DMS153 (cell line): ENCODE results near the gene ACAA1.
"Not testable (repeated sequence)": the region's sequence is repeated elsewhere in the genome, so short reads cannot be mapped to it uniquely, and the experiment has no call there.

Experiments used
- DNase-seq: peaks from one replicate; lab custom pipeline; 2025; lab: John Stamatoyannopoulos, UW

ACAA1 gene, protein sequence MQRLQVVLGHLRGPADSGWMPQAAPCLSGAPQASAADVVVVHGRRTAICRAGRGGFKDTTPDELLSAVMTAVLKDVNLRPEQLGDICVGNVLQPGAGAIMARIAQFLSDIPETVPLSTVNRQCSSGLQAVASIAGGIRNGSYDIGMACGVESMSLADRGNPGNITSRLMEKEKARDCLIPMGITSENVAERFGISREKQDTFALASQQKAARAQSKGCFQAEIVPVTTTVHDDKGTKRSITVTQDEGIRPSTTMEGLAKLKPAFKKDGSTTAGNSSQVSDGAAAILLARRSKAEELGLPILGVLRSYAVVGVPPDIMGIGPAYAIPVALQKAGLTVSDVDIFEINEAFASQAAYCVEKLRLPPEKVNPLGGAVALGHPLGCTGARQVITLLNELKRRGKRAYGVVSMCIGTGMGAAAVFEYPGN

DNA sequence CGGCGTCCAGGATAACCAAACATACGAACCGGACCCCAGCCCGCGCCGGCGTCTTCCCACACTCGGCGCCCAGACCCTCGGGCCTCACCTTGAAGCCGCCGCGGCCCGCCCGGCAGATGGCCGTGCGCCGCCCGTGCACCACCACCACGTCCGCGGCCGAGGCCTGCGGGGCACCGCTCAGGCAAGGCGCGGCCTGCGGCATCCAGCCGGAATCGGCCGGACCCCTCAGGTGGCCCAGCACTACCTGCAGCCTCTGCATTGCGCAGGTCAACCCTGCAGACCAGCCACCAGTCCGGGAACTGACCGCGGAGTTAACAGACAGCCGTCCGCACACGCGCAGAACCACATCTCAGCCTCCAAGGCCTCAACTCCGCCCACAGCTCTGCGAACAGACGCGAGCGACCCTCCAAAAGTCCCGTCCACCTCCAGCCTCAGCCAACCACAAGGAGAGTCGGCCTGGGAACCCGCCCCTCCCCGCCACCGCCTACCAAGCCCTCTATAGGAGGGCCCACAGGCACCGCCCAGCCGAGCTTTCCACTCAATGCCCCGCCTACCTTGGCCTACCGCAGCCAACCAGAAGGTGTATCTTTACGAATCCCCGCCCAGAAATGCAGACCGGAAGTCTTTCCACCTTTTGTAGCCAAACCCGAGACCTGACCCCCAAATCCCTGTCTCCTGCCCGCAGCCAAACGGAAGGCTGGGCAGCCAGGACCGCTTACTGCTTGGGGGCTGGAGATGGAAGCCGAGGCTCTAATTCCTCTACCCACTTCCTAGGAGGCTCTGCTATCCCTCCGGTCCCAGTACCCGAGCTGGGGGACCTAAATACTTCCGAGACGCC is at the start of gene ACAA1:
Gene ACAA1 (minus strand): TSS at position 351 of the 838 bp plus-strand sequence. CDS start 92 bp downstream, at position 259.
- DNase-seq: peak; percentile 91

DNA sequence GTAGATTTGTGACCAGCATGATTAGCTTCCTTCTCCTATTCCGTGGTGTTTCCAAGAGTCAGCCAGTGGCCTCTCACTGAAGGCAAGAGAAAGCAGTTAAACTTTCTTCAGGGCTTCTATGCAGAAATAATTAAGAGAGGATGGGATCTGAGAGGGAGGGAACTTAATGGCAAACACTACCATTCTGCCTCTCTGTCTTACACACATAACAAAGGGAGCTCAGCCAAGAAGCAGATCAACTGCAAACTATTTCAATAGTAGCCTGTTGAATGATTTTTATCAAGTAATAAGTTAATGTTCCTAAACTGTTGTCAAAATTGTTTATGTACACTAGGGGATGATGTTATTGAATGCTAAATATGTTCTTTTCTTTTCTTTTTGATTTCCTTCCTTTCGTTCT is 40.3 kb upstream of the ACAA1 start:
- no peak for DNase-seq

DNA sequence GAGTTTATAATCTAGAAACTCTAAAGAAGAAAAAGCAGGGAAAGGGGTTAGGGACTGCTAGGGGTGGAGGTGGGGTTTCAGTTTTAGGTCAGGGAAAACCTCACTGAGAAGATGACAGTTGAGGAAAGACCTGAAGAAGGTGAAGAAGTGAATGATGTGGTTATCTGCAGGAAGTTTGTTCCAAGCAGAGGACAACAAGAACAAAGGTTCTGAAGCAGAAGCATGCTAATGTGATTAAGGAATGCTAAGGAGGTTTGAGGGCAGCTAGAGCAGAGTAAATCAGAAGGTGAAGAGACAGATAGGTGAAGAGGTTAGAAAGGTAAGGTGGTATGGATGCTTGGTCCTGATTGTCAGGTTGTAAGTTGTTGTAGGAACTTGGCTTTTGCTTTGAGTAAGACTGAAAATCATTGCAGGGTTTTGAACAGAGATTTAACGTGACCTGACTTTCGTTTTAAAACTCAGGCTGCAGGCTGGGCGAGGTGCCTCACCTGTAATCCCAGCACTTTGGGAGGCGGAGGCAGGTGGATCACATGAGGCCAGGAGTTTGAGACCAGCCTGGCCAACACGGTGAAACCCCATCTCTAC is 37.0 kb upstream of the ACAA1 start:
- no peak for DNase-seq

DNA sequence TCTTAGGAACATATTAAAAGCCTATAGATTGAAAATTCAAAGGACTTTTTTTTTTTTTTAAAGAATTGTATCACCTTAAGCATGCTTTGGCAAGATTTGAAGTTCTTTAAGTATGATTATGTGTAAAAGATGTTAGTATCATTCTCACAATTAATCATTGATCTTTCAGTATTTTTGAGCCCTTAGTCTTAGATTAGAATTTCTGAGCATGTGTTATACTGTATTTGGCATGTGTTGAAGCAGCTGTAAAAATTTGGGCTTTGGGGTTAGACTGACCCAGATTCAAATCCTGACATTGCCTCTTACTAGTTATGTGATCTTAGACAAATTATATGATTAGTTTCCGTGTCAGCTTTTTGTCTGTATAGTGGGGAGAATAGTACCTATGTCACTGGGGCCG is 34.7 kb upstream of the ACAA1 start:
- no peak for DNase-seq

DNA sequence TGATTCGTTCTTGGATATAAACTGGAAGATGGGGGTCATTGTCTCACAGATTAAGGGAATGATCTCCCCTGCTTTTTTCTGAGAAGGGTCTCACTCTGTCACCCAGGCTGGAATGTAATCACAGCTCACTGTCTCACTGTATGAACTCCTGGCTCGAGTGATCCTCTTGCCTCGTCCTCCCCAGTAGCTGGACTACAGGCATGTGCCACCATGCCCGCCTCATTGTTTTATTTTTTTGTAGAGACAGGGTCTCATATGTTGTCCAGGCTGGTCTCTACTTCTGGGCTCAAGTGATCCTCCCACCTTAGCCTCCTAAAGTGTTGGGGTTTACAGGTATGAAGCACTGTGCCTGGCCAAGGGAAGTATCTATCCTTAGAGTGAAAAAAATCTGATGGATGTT is 33.8 kb upstream of the ACAA1 start:
- DNase-seq: no peak

DNA sequence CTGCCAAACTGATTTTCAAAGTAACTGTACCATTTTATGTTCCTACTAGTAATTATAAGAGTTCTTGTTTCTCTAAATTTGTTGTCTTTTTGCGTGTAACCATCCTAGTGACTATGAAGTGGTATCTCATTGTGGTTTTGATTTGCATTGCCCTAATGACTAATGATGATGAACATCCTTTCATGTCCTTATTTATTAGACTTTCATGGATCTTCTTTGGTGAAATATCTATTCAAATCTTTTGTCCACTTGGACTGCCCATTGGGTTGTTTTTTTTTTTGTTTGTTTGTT is 32.0 kb upstream of the ACAA1 start:
- no peak for DNase-seq

DNA sequence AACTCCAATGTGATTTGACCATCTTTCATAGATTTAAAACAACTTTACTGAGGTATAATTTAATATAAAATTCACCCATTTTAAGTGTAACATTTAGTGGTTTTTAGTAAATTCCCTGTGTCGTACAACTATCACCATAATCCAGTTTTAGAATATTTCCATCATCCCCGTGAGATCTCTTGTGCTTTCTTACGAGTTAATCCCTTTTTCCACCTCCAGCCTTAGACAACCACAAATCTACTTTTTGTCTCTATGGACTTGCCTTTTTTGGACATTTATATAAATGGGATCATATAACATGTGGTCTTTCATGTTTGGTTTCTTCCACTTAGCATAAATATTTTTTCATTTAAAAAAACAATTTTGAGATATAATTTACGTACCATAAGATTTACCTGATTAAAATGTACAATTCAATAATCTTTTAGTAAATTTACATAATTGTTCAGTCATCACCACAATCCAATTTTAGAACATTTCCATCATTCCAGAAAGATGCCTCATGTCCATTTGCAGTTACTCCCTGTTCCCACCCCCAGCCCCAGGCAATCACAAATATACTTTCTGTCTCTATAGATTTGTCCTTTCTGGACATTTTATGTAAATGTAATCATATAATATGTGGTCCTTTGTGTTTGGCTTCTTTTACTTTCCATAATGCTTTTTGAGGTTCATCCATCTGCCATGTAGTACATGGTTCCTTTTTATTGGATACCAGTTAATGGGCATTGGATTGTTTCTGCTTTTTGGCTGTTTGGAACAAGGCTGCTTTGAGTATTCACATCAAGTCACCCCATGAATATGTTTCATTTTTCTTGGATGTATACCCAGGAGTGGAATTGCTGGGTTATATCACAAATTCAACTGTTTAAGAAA is 31.5 kb upstream of the ACAA1 start:
- DNase-seq: no peak

DNA sequence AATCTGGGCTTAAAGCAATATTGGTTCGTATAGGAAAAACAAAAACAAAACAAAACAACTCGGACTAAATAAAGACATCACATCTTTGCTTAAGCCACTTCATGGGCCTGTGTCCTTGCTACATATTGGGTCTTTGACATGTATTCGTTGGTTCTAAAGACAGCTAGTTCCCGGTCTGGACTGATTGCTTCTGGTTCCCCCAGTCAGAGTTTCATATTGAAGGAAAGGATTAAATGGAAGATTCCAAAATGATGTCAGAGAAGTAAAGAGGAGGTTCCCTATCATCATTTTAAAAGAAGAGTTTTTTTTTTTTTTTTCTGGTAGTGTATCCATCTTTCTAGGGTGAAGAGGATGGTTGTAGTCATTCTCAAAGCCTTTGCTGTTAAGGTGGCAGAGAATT is 30.7 kb upstream of the ACAA1 start:
- no peak for DNase-seq

DNA sequence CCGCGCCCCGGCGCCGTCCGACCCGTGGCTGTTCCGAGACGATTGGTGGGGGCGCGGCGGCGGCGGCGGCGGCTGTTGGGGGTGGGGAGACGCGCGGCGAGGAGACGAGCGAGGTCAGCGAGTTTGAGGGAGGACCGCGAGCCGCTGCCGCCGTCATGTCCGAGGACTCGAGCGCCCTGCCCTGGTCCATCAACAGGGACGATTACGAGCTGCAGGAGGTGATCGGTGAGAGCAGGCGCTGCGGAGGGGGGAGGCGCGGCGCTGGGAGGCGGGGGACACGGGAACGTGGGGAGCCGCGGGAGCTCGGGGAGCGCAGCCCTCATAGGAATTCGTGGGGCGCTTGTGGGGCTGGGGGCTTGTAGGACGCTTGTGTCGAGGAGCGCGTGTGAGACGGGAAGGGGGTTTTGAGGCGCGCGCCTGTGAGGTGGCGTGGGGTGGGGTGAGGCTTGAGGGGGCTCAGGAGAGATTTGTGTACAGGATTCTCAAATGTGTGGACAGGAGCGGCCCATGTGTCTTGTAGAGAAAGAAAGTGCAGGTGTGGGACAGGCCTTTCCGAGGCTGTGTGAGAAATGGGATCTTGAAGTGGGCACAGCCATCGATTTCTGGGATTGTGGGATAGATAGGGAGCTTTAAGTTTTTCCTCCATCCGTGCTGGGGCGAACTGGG is 28.9 kb upstream of the ACAA1 start:
- no peak for DNase-seq

DNA sequence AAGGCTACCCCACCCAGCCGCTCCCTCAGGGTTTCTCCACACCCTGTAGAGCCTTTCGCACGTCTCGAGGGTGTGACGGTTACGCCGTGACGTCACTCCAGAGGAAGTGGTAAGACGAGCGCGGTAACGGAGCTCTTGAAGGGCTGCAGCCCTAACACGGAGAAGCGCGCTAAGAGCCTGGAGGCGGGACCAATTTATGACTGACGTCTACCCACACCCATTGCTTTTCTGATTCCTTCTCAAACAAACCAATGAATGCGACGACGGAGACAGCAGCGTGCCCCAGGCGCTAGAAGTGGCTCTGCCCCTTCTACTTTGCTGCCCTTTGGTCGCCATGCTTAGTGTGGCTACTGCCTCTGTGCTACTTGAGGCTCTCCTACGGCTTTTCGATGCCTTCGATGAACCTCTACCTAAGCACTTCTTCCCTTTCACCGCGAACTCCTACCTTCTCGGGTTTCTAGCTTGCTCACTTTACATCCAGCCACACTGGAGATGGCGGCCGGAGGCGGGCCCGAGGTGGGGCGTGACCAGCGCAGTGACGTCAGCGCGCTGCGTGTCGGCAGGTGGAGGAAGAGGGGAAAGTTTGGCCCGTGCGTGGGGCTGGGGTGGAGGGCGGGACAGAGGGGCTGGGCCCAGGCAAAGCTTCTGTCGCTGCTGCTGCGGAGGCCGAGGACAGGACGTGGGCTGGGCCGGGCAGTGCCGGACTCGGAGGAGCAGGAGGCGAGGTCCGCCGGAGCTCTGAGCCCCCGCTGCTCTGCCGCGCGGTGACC is 28.2 kb upstream of the ACAA1 start, which contains the start of gene OXSR1:
Gene OXSR1 (plus strand): TSS at position 586 of the 770 bp plus-strand sequence. CDS start 340 bp downstream, outside the sequence.
- DNase-seq: peak; percentile 97

DNA sequence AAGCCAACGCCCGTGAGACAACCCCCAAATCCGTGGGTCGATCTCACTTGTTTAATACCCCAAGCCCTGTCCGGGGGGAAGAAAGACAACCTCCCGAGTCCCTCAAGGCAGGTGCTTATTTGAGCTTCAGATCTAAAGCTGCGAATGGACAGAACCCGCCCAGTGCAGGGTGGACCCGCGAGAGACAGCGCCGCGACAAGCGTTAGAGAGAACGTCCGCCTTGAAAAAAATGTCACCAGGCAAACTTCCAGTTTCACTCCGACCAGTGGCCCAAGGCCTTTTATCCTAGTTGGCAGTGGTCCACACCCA is 27.7 kb upstream of the ACAA1 start:
- no peak for DNase-seq

DNA sequence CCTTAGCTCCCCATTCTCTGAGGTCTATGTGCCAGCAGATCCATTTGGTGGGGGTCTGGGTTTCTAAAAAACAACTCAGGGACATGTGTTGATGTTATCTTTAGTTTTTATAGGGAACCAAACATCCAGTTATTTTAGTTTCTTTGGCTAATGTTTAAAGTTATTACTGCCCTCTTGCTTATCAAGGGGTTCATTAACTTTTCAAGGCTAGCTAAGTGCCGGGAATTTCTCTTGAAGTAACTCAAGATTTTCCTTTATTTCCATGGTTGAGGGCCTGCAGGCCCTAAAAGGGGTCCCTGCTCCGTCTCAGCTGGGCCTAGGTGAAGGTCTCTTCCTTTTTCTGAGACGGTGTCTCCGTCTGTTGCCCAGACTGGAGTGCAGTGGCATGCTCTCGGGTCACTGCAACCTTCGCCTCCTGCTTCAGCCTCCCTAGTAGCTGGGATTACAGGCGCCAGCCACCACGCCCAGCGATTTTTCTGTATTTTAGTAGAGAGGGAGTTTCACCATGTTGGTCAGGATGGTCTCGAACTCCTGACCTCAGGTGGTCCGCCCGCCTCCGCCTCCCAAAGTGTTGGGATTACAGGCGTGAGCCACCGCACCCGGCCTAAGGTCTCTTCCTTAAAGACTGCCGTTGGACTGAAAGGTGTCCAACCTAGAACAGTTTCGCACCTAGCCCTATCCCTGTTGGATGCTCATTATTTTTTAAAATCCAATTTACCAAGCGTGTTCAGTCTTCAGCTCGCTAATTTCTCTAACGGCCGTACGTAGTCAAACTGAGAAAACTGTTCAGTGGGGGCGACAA is 27.1 kb upstream of the ACAA1 start:
- DNase-seq: no peak

DNA sequence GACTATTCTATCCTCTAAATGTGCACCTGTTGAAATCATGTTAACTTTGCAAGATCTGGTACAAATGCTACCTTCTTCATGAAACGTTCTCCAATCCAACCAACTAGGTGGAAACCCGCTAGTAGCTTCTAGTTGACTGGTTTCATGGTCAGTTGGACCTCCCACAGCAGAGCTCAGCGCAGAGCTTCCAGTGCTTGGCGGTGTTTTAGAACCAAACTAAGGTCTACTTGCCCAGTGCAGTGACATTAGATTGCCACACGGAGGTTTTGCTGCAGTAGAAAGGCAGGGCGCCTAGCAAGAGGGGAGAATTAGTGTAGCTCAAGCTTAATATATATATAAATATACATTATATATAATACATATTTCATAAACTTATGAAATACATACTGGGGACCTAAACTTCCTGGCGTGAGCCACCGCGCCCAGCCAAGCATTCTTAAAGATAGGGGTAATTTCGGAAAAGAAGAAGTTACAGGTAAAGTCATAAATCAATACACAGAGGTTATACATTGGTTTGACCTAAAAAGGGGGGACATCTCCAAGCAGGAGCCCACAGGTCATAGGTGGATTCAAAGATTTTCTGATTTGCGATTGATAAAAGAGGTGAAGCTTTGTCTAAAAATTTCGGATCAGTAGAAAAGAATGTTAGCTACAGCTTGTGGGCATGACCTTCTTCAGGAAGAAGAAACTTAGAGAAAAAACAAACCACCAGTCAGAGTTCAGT is 26.4 kb upstream of the ACAA1 start:
- no peak for DNase-seq

DNA sequence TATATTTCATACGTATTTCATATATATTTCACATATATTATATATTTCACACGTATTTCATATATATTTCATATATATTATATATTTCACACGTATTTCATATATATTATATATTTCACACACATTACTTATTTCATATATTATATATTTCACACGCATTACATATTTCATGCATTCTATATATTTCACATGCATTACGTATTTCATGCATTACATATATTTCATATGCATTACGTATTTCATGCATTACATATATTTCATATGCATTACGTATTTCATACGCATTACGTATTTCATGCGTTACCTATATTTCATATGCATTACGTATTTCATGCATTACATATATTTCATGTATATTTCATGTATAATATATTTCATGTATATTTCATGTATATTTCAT is 23.8 kb upstream of the ACAA1 start:
- DNase-seq: not testable (repeated sequence)

DNA sequence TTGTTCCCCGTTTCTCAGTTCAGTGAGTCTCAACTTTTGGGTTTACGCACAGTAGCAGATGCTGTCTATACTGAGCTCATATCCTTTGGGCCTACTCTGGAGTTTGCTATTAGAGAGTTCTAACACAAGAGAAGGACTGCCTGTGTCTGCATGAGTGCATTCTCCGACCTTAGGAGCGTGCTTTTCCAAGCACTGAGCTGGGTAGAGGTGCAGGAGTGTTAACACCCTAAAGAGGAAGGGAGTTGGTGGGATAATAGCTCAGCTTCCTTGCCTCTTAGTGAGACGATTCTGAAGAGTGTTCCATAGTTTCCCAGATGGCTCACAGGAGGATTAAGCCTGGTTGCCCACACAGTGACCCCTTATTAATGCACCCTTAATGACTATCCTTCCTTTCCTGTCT is 21.5 kb upstream of the ACAA1 start:
- DNase-seq: no peak

DNA sequence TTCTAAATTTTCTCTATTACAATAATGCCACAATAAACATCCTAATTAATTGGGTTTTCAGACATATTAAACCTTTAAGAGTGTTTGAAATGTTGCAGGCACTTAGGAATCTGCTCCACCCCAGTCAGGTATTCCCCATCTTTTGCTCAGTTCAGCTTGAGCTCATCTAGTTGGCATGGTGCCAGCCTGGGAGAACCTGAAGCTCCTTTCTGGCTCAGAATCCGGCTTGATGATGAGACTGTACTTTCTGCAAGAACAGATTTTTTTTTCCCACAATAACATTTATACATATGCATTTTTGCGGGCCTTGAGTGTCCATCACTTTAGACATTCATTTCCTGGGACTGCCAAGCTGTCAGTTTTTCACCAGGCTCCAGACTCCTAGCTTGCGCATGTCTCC is 20.7 kb upstream of the ACAA1 start:
- DNase-seq: no peak

DNA sequence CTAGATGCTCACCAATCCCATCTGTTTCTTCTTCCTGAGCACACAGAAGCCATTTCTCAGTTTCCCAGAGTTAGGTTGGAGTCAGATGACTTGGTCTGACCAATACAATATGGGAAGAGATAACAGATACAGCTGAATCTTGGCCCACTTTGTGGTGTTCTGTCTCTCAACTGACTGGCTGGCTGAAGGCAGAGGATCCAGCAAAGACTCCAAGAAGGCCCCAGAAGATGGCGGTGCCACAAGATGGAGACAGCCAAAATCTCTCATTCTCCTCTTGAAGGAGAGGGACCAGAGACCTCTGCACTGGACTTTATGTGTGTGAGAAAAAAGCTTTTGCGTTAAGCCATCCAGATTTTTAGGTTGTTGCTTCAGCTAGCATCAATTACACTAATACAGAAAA is 20.2 kb upstream of the ACAA1 start:
- DNase-seq: no peak

DNA sequence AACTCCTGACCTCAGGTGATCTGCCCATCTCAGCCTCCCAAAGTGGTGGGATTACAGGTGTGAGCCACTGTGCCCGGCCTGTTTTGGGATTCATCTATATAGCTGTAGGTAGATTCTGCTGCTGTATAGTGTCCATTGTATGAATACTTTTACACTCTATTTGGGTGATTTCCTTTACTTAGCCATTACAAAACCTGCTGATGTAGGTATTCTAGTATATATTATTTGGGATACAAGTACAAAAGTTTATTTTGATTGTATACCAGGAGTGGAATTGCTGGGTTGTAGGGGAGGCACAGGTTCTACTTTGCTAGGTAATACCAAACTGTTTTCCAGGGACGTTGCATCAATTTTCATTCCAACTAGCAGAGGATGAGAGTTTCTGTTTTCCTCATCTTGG is 18.9 kb upstream of the ACAA1 start:
- DNase-seq: no peak

DNA sequence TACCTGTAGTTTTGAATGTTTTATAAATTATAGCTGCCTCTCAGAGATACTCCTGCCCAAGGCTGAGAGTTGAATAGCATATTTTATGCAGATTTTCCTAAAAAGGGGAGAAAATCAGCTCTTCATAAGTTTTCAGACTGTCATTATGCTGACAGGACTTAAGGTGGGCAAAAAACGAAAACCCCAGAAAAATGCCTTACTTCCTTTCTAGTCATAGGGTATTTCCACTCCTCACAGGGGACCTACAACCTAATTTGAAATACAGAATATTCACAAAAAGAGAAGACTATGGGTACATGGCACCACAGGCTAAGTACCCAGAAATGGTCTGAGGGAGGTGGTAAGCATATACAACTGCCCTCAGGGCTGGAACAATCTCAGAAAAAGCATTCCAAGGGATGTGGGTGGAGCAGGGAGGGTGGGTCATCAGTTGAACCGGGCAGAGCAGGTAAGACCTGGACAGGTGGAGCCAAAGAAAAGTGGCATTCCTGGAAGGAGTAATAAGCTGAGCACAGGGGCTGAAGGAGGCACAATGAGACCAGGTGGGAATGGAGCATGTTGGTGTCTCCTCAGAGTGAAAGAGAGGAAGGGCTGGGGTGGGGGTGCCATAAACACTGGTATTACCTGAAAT is 17.8 kb upstream of the ACAA1 start:
- no peak for DNase-seq
